ENCODE measurements around the gene HPSE2.
"Not testable (repeated sequence)": the region's sequence is repeated elsewhere in the genome, so short reads cannot be mapped to it uniquely, and the experiment has no call there.

- not testable (repeated sequence) for TF ChIP-seq CTCF (IDR thresholded peaks at IDR 0.05); EZH2 (IDR thresholded peaks at IDR 0.05; ENCODE audit: borderline replicate concordance, insufficient read depth, low read depth, low read length, poor library complexity, severe bottlenecking)
Measured at GRCh38 chr10:98502535-98502934, 733.1 kb downstream of the HPSE2 start.
